BLaER1 treated with 17β-estradiol and CSF1 and Interleukin-3, amounts not matched to agents 10 nM and 100 nM (cell line): Measurements from ENCODE around the gene CAPN12.

Experiments
- H3K27ac ChIP-seq, 11 experiments: shearing (Covaris generic); formaldehyde crosslinking; 2 replicates each; pipeline ENCODE4 v1.8.1; 2022
- H3K27me3 ChIP-seq, 11 experiments: shearing (Covaris generic); formaldehyde crosslinking; 2 replicates each; pipeline ENCODE4 v1.8.1; 2022
- H3K36me3 ChIP-seq, 11 experiments: shearing (Covaris generic); formaldehyde crosslinking; 2 replicates each; pipeline ENCODE4 v1.8.1; 2022
- H3K4me1 ChIP-seq, 10 experiments: shearing (Covaris generic); formaldehyde crosslinking; 2 replicates each; pipeline ENCODE4 v1.8.1; 2022
- H3K4me2 ChIP-seq, 11 experiments: shearing (Covaris generic); formaldehyde crosslinking; 2 replicates each; pipeline ENCODE4 v1.8.1; 2022
- H3K4me3 ChIP-seq, 10 experiments: shearing (Covaris generic); formaldehyde crosslinking; 2 replicates each; pipeline ENCODE4 v1.8.1; 2022
- H3K9ac ChIP-seq, 11 experiments: shearing (Covaris generic); formaldehyde crosslinking; 2 replicates each; pipeline ENCODE4 v1.8.1; 2022
- H3K9me3 ChIP-seq, 11 experiments: shearing (Covaris generic); formaldehyde crosslinking; replicated peaks in 1 of 11; 2 replicates each; pipeline ENCODE4 v1.8.1; 2022
- H4K20me1 ChIP-seq, 11 experiments: shearing (Covaris generic); formaldehyde crosslinking; 2 replicates each; pipeline ENCODE4 v1.8.1; 2022
- Cebpa-rat ChIP-seq, 11 experiments: shearing (Covaris generic); IDR thresholded peaks; 2 replicates each; pipeline ENCODE4 v1.8.1; 2022

CAPN12 gene

DNA sequence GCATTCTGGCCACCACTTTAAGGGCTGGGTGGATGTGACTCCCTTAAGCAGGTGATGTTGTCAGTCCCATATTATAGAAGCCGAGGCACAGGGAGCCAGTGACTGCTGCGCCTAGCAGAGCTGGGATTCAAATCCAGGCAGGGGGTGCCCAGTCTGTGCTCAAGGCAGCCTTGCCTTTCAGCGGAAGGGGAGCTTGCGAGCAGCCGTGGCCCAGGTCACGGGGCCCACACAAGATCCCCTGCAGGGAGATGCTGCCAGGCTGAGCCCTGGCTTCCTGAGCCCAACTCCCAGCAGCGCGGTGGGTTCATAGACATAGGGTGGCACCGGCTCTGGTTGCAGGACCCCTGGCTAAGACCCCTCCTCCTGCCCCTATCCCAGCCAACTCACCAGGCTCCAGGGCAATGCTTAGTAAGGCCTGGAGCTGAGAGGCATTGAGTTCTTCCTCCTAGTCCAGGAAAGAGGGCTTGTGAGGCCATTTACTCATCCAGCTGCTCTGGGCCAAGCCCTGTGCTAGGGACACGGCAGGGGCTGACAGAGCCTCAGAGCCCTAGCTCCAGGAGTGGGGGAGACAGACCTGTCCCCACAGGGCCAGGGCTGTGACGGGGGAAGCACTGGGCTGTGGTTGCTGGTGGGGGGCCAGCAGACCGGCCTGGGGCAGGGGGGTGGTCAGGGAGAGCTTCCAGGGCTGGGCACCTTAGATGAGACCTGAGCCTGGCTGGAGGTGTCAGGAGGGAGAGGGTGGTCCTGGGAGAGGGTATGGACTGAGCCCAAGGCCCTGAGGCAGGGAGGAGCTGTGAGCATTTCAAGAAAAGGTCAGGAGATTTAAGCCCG, 9.6 kb downstream of the CAPN12 start:
- H3K27ac ChIP-seq: peak overlapping the region in 9 of 11 experiments; percentile 19 to 74 (median 55); a peak in 15 of 22 replicates
- TF ChIP-seq Cebpa-rat (IDR thresholded peaks at IDR 0.05): no peak
- H3K27me3 ChIP-seq: peaks cover 3 to 20% (median 18%) of the 10 kb centered on the region in 11 experiments; a peak in 20 of 22 replicates
- H4K20me1 ChIP-seq: peaks cover 0 to 14% (median 0%) of the 10 kb centered on the region in 11 experiments; a peak in 5 of 22 replicates
- H3K4me3 ChIP-seq: peak overlapping the region in 3 of 10 experiments; percentile 6 to 29 (median 16); a peak in 3 of 20 replicates
- peaks cover 26 to 47% (median 38%) of the 10 kb centered on the region in 10 experiments for H3K4me1 ChIP-seq
- H3K9ac ChIP-seq: peak overlapping the region in 10 of 11 experiments; percentile 14 to 55 (median 31); a peak in 15 of 22 replicates
- peaks cover 9 to 25% (median 19%) of the 10 kb centered on the region in 11 experiments for H3K36me3 ChIP-seq
- no peaks in the 10 kb centered on the region for H3K9me3 ChIP-seq
- H3K4me2 ChIP-seq: peak overlapping the region; percentile 58 to 89 (median 74)

DNA sequence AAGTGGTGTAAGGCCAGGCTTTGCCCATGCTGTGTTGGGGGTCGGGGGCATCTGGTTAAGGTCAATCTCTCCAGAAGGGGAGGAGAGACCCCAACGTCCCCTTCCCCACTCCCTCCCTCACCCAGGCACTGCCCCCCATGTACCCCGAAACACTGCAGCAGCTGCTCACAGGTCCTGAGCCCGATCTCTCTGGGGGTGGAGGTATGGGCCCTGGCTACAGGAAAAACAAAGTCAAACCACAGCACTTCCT, 10.2 kb downstream of the CAPN12 start:
- peaks cover 3 to 20% (median 18%) of the 10 kb centered on the region in 11 experiments; a peak in 20 of 22 replicates for H3K27me3 ChIP-seq
- no peaks in the 10 kb centered on the region for H3K9me3 ChIP-seq
- peak overlapping the region in 8 of 11 experiments; percentile 35 to 74 (median 56); a peak in 13 of 22 replicates for H3K27ac ChIP-seq
- H3K4me1 ChIP-seq: peaks cover 26 to 47% (median 38%) of the 10 kb centered on the region in 10 experiments
- H3K4me3 ChIP-seq: peak overlapping the region in 2 of 10 experiments; percentile 6 to 29; a peak in 1 of 20 replicates
- peak overlapping the region; percentile 58 to 89 (median 74) for H3K4me2 ChIP-seq
- no peak for TF ChIP-seq Cebpa-rat (IDR thresholded peaks at IDR 0.05)
- peak overlapping the region in 10 of 11 experiments; percentile 14 to 55 (median 31); a peak in 11 of 22 replicates for H3K9ac ChIP-seq
- H4K20me1 ChIP-seq: peaks cover 0 to 14% (median 0%) of the 10 kb centered on the region in 11 experiments; a peak in 5 of 22 replicates
- H3K36me3 ChIP-seq: peaks cover 9 to 29% (median 20%) of the 10 kb centered on the region in 11 experiments

DNA sequence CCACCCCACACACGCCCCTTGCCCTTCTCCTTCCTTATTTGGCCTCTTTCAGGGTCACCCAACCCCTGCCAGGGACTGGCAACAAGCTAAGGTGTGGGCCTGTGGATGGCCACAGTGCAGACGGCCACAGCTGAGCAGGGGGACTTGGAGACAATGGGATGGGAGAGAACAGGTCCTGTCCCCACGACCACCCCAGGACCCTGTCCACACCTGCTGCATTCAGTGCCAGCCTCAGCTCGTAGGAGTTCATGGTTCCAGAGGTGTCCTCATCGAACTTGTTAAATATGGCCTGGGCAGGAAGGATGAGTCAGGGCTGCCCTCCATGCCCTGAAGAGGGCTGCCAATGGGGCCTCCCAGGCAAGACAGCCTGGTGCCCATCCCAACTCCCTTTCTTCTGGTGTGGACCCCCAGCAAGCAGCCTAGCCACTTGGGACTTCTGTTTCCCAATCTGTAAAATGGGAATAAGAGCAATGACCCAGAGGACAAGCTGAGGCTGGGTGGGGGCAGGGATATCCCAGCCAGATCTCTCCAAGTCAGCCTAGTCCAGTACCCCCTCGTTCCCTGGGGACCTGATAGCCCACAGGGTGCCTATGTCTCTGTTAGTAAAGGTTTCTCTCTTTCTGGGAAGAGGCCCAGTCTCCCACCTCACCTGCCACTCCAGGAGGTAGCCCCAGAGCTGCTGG, 10.6 kb downstream of the CAPN12 start:
- Histone ChIP-seq H4K20me1 (peaks cover 0 to 14% (median 0%) of the 10 kb centered on the region in 11 experiments; a peak in 5 of 22 replicates), H3K36me3 (peaks cover 9 to 34% (median 25%) of the 10 kb centered on the region in 11 experiments), H3K27me3 (peaks cover 3 to 20% (median 18%) of the 10 kb centered on the region in 11 experiments; a peak in 20 of 22 replicates), H3K4me2 (peak overlapping the region; percentile 58 to 89 (median 74)), H3K9me3 (no peaks in the 10 kb centered on the region), H3K4me3 (0 out of 20 replicates have a peak overlapping the region, but pooled peaks of 1 of the 10 experiments have one; percentile 29), H3K4me1 (peaks cover 26 to 48% (median 38%) of the 10 kb centered on the region in 10 experiments), H3K9ac (peak overlapping the region in 8 of 11 experiments; percentile 21 to 55 (median 37); a peak in 9 of 22 replicates), H3K27ac (peak overlapping the region in 8 of 11 experiments; percentile 35 to 74 (median 56); a peak in 12 of 22 replicates)
- TF ChIP-seq Cebpa-rat (IDR thresholded peaks at IDR 0.05): no peak

DNA sequence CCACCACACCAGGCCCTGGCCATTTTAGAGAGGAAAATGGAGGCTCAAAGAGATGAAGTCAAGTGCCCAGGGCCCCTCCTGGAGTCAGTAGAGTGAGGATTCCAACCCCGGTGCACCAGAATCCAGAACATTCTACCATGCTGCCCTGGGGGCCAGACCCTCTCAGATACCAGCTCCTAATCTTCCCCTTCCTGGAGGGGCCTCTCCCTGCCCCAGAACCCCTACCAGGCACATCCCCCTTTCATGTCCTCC, 11.1 kb downstream of the CAPN12 start:
- Histone ChIP-seq H3K36me3 (peaks cover 9 to 36% (median 25%) of the 10 kb centered on the region in 11 experiments), H3K4me1 (peaks cover 26 to 51% (median 38%) of the 10 kb centered on the region in 10 experiments), H3K9me3 (no peaks in the 10 kb centered on the region), H3K27me3 (peaks cover 3 to 20% (median 18%) of the 10 kb centered on the region in 11 experiments; a peak in 20 of 22 replicates), H3K27ac (peak overlapping the region in 4 of 11 experiments; percentile 55 to 74 (median 73); a peak in 4 of 22 replicates), H4K20me1 (peaks cover 0 to 14% (median 0%) of the 10 kb centered on the region in 11 experiments; a peak in 5 of 22 replicates), H3K9ac (no peak overlapping the region), H3K4me3 (no peak overlapping the region), H3K4me2 (peak overlapping the region in 7 of 11 experiments; percentile 64 to 89 (median 77); a peak in 10 of 22 replicates)
- no peak for TF ChIP-seq Cebpa-rat (IDR thresholded peaks at IDR 0.05)

DNA sequence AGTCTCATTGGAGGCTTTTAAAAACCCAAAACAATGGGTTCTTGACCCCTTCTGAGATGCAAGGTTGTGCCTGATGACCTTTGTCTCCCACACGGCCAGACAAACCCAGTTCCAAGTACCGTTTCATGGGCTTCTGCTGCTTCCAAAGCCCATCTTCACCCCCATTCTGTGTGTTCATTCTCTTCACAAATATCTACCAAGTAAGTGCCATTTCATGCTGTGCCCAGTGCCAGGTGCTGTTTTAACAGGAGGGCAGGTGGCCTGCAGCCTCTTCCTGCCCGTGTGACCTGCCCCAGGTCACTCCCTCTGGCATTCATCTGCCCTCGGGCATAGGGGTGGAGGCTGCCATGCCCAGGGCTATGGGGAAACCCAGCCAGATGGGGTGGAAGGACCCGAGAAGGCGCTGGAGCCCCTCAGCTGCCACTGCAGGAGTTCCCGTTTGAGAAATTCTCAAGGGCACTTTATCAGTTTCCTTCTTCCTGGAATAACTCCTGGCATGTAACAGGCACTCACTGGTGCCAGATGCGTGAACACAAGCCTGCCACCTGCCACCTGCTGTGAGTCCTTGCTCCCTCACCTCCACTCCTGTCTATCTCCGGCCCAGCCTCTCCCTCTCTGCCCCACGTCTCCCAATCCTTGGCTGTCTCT, 12.5 kb downstream of the CAPN12 start:
- Histone ChIP-seq H3K4me3 (no peak overlapping the region), H3K9me3 (no peaks in the 10 kb centered on the region), H4K20me1 (peaks cover 0 to 27% (median 7%) of the 10 kb centered on the region in 11 experiments; a peak in 9 of 22 replicates), H3K9ac (no peak overlapping the region; a peak in 1 of 22 replicates), H3K27me3 (peaks cover 3 to 9% (median 8%) of the 10 kb centered on the region in 11 experiments; a peak in 19 of 22 replicates), H3K4me1 (peaks cover 22 to 54% (median 37%) of the 10 kb centered on the region in 10 experiments), H3K4me2 (no peak overlapping the region), H3K36me3 (peaks cover 21 to 50% (median 37%) of the 10 kb centered on the region in 11 experiments), H3K27ac (peak overlapping the region in 2 of 11 experiments; percentile 10 to 22; a peak in 3 of 22 replicates)
- TF ChIP-seq Cebpa-rat (IDR thresholded peaks at IDR 0.05): no peak

DNA sequence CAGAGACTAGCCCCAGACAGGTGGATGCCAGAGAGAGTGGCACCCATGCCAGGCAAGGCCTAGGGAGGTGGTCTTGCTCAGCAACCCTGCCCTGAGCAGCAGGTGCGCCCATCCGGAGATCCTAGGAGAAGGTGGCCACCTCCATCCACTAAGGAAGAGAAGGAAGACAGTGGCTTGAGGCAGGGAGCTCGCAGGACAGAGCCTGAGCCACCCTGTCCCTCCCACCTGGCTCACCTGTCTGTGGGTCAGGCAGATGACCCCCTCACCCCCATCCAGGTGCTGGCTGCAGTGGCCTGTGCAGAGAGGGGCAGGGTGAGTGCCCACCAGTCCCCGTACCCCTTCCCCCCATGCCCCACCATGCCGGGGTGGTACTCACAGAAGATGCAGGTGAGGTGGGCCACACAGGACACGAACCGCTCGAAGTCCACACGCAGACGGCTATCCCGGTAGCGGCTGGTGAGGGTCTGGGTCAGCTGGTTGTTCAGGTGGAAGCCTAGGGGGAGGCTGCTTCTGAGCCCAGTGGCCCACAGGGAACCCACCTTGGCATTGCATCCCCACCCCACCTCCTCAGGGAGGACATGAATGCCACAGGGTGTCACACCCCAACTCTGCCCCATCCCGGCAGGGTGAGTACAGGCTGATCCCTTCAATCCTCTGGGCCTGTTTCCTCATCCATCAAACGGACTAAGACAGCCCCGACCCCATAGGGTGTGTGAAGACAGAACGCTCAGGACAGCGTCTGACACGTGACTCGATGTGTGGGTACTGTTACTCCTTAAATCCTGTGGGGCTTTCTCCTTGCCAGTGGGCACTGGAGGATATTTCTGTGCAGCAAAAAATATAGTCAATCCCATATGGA, 13.3 kb downstream of the CAPN12 start:
- no peak overlapping the region for H3K4me2 ChIP-seq
- peaks cover 0 to 34% (median 8%) of the 10 kb centered on the region in 11 experiments; a peak in 9 of 22 replicates for H4K20me1 ChIP-seq
- H3K27me3 ChIP-seq: peaks cover 0 to 1% (median under 1%) of the 10 kb centered on the region in 11 experiments; a peak in 13 of 22 replicates
- no peak overlapping the region for H3K4me3 ChIP-seq
- no peak for TF ChIP-seq Cebpa-rat (IDR thresholded peaks at IDR 0.05)
- no peak overlapping the region for H3K9ac ChIP-seq
- H3K9me3 ChIP-seq: no peaks in the 10 kb centered on the region
- peaks cover 22 to 47% (median 30%) of the 10 kb centered on the region in 10 experiments for H3K4me1 ChIP-seq
- H3K27ac ChIP-seq: no peak overlapping the region
- peaks cover 29 to 58% (median 45%) of the 10 kb centered on the region in 11 experiments for H3K36me3 ChIP-seq

DNA sequence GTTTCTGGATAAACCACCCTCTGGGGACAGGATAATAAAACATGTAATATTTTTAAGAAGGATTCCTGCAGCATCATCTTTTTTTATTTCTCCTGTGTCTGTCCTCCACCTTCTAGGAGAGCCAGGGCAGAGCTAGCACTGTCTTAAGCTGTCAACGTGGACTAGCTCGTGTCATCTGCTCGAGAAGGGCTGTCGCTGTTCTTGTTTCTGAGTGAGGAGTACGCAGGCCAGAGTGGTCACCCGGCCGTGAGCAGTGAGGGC, 13.9 kb downstream of the CAPN12 start:
- H3K9me3 ChIP-seq: no peaks in the 10 kb centered on the region
- H3K27ac ChIP-seq: no peak overlapping the region
- no peak overlapping the region for H3K9ac ChIP-seq
- H3K4me1 ChIP-seq: peaks cover 21 to 45% (median 29%) of the 10 kb centered on the region in 10 experiments
- no peak overlapping the region for H3K4me3 ChIP-seq
- peaks cover 35 to 64% (median 51%) of the 10 kb centered on the region in 11 experiments for H3K36me3 ChIP-seq
- no peak overlapping the region for H3K4me2 ChIP-seq
- peaks cover 0 to 34% (median 9%) of the 10 kb centered on the region in 11 experiments; a peak in 10 of 22 replicates for H4K20me1 ChIP-seq
- no peak for TF ChIP-seq Cebpa-rat (IDR thresholded peaks at IDR 0.05)
- no peaks in the 10 kb centered on the region for H3K27me3 ChIP-seq
